ENCODE measurements around the gene SCRG1.

Gene SCRG1

GRCh38 chr4:173410079-173410478 lies 11.2 kb upstream of the SCRG1 start:
- no peak for DNase-seq

DNA sequence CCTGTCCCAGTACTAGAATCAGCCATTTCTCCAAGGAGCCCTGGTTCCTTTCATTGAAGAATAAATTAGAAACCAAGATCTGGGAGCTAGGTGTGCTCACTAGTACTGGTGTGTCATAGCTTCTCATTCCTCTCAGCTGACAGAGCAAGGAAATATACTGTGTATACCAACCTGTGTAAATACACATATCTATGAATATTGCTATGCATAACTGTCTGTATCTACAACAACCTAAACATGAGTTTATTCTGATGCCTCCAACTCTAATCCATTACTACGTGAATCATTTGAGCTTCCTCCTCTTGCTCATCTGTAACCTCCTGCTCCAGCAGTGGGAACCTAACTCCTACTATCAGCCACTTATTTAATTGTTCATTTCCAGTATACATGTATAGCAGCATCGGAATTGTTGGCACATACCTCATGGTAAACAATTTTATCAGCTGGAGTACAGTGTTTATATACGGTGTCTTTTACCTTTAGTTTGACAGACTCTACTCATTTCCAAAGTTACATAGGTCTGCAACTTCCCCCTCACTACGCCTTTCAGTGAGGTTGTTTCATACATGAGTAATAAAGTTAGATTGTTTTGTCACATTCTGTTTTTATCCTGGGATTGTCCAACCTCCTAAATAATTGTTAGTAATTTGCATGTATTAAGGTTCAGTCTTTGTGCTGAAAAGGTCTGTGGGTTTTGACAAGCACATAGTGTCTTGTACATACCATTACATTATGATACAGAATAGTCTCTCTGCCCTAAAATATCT lies 7.1 kb upstream of the SCRG1 start:
- DNase-seq: no peak

DNA sequence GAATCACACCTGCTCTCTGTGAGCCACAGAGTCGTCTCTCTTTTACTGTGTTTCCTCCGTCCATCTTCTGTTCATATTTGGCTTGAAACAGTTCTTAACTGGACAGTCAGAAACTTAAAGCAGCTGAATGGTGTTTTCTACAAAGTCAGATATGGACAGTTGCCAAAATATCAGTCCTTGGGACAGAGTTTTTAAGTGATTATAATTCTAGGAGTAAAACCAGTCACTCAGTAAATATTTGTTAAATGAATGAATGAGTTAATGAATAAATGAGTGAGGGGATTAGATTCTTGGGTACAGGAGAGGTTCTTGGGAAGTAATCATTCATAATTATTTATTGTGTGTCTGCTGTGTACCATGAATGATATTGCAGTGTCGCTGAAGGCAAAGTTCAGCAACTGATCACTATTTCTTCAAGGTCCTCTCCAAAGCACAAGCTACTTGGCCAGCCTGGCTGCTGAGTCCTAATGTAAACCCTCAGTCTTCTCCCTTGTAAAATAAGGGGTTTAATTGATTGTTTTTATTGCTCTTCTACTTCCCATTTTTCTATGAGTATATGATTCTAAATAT lies 5.5 kb upstream of the SCRG1 start:
- no peak for DNase-seq

GRCh38 chr4:173403051-173403450 lies 4.1 kb upstream of the SCRG1 start:
- DNase-seq: no peak

GRCh38 chr4:173401063-173401462 lies 2.1 kb upstream of the SCRG1 start:
- DNase-seq: no peak

DNA sequence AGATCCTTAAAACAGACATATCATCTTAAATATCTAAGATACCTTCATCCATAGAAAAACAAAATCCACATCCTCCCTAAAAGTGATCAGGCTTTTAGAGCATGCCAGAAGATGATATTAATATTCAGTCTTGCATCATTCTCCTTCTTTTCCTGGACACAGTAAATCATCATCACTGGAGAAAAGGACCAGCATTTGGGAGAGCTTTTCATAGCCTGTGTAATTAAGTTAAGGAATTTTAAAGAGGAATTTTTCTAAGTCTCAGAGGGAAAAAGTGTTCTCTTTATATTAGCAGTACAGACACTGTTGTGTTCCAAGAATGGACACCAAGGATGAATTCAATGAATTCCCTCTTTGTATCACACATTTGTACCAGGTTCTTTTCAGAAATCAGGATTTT lies 696 bp downstream of the SCRG1 start:
- DNase-seq: no peak

DNA sequence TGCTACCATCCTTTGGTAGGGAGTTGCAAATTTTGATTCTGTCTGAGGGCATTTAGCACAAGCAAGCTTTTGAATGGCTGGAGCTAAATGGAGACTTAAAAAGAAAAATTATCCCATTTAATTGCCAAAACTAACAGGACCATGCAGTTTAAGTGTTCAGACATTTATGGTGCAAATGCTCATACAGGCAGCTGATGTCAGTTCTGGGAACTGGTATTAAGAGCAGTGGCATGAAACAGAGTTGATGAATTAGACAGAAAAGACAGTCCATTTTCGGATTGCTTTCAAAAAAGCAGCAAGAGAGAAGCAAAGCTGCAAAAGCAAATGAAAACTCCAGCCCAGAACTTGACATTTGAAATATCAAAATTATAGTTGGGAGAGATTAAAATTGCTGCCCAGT lies 1.3 kb downstream of the SCRG1 start:
- DNase-seq: no peak

- no peak for DNase-seq
Observed at GRCh38 chr4:173391701-173392100, 7.2 kb downstream of the SCRG1 start.

DNA sequence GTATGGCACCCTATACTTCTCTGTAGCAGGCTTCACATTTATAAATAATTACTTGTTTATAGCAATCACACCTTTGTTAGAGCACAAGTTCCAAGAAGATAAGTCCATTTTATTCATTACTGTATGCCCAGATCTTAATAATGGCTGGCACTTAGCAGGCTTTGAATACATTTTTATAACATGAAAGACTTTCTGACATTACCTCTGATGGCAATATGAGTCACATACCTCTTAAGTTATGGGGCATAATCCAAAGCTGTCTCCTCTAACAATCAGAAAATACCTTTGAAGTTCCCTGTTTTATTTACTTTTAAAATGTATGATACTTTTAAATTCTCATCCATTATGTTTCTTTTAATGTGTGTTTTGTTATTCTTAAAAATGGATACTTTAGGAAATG lies 12.2 kb downstream of the SCRG1 start:
- no peak for DNase-seq

DNA sequence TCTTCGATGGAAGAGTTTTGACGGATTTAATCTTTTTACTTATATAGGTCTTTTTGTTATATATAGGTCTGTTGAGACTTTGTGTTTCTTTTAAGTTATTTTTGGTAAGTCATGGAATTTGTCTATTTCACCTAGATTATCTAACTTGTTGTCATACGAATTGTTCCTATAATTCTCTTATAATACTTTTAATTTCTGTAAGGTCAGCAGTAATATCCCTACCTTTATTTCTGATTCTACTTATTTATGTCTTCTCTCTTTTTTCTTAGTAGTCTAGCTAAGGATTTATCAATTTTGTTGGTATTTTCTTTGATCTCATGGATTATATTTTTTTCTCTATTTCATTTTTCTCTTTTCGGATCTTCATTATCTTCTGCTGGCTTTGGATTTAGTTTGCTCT lies 16.6 kb downstream of the SCRG1 start:
- no peak for DNase-seq

GRCh38 chr4:173381610-173382009 lies 17.3 kb downstream of the SCRG1 start:
- DNase-seq: no peak

DNA sequence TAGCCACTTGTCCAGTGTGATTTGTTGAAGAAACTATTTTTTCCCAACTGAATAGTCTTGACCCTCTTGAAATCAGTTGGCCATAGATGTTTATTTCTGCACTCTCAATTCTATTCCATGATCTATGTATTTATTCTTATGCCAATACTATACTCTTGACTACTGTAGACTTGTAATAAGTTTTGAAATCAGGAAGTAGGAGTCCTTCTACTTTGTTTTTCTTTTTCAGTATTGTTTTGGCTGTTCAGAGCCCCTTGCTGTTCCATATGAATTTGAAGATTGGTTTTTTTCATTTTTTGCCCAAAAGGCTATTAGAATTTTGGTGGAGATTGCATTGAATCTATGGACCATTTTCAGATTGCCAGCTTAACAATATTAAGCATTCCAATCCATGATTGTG lies 17.9 kb downstream of the SCRG1 start:
- DNase-seq: no peak

- no peak for DNase-seq
Observed at GRCh38 chr4:173379929-173380328, 19.0 kb downstream of the SCRG1 start.

DNA sequence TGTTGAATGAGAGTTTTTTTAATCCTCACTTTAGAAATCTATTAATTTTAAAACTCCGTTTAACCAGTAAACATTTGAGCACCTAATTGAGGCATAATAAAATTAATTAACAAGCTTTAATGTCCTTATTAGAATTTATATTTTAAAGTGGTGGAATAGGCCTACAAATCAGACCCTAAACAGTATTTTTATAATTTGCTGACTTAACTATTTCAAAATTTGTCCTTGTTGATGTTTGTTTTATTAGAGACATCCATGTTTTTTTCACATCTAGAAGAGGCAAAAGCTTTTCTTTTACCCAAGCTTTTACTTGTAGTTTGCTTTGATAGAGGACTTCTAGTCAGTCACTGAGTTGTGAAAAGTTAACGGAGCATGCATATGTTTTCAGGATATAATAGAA lies 24.3 kb downstream of the SCRG1 start:
- no peak for DNase-seq

DNA sequence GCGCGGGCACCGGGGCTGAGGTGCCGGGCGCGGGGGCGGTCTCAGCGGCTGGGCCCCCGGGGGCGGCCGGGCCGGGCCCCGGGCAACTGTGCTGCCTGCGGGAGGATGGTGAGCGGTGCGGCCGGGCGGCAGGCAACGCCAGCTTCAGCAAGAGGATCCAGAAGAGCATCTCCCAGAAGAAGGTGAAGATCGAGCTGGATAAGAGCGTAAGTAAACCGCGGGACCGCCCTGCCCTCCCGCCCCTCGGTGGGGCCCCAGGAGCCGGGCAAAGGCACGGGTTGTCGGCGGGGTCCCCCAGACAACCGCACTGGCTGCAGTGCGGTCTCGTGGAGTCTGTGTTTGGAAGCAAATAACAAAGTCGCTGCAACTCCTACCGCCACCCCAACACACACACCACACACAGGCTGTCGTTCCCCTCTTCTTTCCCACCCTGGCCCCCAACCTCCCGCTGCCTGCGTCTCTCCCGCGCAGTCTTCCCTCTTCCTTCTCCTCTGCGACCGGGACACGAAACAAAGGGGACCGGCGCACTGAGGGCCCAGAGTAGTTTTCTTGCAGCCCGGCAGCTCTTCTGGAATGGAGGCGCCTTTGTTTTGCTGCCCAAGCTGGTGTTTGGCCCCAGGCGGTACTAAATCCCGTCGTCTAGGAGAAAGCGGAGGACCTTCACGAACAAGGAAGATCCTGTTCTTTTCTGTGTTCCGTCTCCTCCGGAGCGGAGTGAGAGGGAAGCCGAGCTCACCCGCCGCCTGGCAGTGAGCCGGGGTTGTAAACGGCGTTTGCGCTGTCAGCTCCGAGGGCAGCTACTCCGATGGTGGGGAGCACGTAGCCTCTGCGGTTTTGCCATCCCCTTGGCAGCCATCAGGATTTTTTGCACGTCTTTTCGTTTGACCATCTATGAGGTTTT lies 27.4 kb downstream of the SCRG1 start:
- peak; percentile 37 for DNase-seq

DNA sequence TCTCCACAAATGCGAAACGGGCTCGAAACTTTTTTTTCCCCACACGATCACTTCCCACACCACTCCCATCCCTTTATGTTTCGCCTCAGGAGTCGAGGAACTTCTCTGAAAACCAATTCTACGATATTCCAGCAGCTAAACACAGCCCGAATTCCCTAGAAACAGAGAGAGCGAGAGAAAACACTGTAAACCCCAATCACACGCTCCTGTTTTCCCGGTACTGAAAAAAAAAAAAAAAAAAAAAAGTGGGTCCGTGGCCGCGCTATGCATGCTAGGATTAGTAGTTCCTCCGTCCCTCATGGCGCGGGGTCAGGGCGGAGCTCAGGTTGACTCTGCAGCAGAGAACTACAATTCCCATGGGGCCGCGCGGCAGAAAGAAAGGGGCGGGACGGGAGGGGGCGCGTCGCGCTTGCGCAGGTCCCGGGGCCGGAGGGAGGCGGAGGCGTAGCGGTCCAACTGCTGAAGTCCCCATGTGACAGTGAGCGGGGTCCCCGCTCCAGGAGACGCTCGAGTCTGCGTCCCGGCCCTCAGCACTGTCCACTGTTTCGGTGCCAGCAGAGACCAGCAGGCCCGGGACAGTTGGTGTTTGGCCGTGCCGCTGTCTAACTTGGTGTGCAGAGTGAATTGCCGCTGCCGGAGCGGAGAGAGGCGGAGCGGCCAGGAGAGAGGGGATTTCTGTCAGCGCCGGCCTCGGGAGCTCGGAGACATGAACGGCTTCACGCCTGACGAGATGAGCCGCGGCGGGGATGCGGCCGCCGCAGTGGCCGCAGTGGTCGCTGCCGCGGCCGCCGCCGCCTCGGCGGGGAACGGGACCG lies 28.2 kb downstream of the SCRG1 start, which contains the start of gene SAP30:
Gene SAP30 (plus strand): TSS at position 478 of the 815 bp plus-strand sequence. CDS start 229 bp downstream, at position 707.
- DNase-seq: peak; percentile 97

DNA sequence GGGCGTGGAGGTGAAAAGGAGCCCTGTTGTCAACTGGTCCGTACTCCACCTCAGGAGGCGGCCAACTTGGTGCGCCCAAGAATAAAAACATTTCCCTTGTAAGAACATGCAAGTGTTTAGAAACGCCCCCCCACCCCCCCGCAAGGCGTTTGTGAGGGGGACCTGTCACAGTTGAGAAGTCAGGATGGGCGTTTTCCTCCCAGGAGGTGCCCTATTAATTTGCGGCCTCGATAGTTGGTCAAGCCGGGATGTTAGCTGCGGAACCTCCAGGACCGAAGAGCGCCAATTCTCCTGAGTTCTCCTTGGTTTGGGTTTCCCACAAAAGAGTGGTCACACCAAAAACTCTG lies 28.8 kb downstream of the SCRG1 start:
- peak; percentile 63 for DNase-seq

DNA sequence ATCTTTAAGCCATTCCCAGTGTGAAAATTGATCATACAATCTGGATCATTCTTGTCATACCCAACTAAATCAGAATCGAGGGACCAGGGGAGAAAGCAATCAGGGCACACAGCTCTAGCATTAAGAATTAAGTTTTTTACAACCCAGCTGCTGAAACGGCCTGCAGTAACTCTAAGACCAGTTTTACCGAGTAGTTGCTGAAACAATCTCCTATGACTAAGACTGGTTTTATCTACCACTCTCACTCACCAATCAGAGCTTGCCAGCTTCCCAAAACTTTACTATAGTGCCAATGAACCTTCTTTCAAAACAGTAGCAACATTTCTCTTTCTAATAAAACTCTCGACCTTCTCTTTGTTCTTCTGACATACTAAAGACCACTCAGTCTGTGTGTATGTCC lies 31.0 kb downstream of the SCRG1 start:
- no peak for DNase-seq

GRCh38 chr4:173367285-173367684 lies 31.6 kb downstream of the SCRG1 start:
- no peak for DNase-seq

GRCh38 chr4:173365359-173365996 lies 33.4 kb downstream of the SCRG1 start:
- DNase-seq: no peak

DNA sequence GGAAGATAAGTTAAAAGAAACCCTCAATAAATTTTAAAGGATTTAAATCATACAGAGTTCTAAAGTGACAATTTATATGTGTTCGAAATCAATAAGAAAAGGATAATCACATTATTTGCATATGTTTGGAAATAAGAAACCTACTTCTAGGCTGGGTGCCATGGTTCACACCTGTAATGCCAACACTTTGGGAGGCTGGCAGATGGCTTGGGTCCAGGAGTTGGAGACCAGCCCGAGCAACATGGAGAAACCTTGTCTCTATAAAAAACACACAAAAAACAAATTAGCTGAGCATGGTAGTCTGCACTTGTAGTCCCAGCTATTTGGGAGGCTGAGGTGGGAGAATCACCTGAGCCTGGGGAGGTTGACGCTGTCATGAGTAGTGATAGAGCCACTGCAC lies 36.2 kb downstream of the SCRG1 start:
- no peak for DNase-seq

GRCh38 chr4:173360587-173361221 lies 38.2 kb downstream of the SCRG1 start:
- DNase-seq: no peak
